Adrenal gland (tissue), 12 donors: Measurements from ENCODE around the gene TET2. TPM values are rescaled to one million over a fixed set of nuclear protein-coding genes. Genes with fewer than 3 reads are reported as not detected.

Source experiments
- DNase-seq, 7 donors: peaks; one replicate each; pipeline ENCODE4 v3.0.0-alpha.2; 2019 to 2020
- H3K27ac ChIP-seq, 5 donors: fragments of 200-600 bp; sonication (generic) in 4 of 5; 1 replicate in 3 of 5; 2 replicates in 2 of 5; pipeline versions ENCODE4 v1.5.1 to v1.8.0; 2016 to 2020; ENCODE audit warnings: mild to moderate bottlenecking in 1 of 5
- H3K27me3 ChIP-seq: fragments of 200-600 bp; 2 replicates; pipeline ENCODE4 v1.8.0; 2021
- H3K36me3 ChIP-seq, 2 donors: fragments of 200-600 bp; replicated peaks in 1 of 2; 1 replicate in 1 of 2; 2 replicates in 1 of 2; pipeline versions ENCODE4 v1.5.1 to v1.8.0; 2018 to 2022
- H3K4me1 ChIP-seq, 2 donors: fragments of 200-600 bp; replicated peaks in 1 of 2; 1 replicate in 1 of 2; 2 replicates in 1 of 2; pipeline versions ENCODE4 v1.5.1 to v1.8.0; 2018 to 2021
- H3K4me3 ChIP-seq, 4 donors: fragments of 200-600 bp; sonication (generic) in 3 of 4; one replicate each; pipeline ENCODE4 v1.5.1; 2016 to 2018
- H3K9me3 ChIP-seq, 3 donors: fragments of 200-600 bp; sonication (generic) in 1 of 3; replicated peaks in 1 of 3; 1 replicate in 2 of 3; 2 replicates in 1 of 3; pipeline versions ENCODE4 v1.5.1 to v1.8.0; 2016 to 2021
- CTCF ChIP-seq, 6 experiments: fragments of 450-650 bp in 4 of 6; fragments of 200-600 bp in 2 of 6; sonication (generic) in 1 of 6; IDR thresholded peaks; 1 replicate in 5 of 6; 2 replicates in 1 of 6; pipeline versions ENCODE4 v1.5.1 to v1.8.0; 2016 to 2021; ENCODE audit warnings: antibody characterized with exemption in 6 of 6, mild to moderate bottlenecking in 2 of 6, moderate library complexity in 1 of 6
- POLR2A ChIP-seq, 2 donors: fragments of 450-650 bp; IDR thresholded peaks; one replicate each; pipeline ENCODE4 v1.6.1; 2017; ENCODE audit warnings: antibody characterized with exemption in 2 of 2, mild to moderate bottlenecking in 2 of 2, moderate library complexity in 1 of 2
- WGBS, 4 donors: extraction: QIAGEN DNeasy Blood & Tissue Kit in 2 of 4; methylation state at CpG; one replicate each; pipeline versions ENCODE4 v1.1.5 to v1.1.7; 2013 to 2017; 5-methylcytosine and 5-hydroxymethylcytosine counted together
- intact Hi-C, 2 donors: fragments of 100-400 bp; cut with DNase I; formaldehyde crosslinking; loops; one replicate each; pipeline versions ENCODE4 v1.14.1 to v1.15.0; 2022 to 2023
- polyA plus RNA-seq, 3 donors: library from polyadenylated mRNA; stranded (reverse); fragments of 200-250 nt in 2 of 3; fragments of 350-450 nt in 1 of 3; fragmentation: Illumina TruSeq in 1 of 3; extraction: RNeasy Lipid Tissue Mini Kit (QIAGEN cat#74804) in 1 of 3; gene quantifications; one replicate each; pipeline ENCODE4 v1.2.3, GENCODE V29; 2013 to 2014
- total RNA-seq, 9 donors: library from RNA; depleted of rRNA in 4 of 9; stranded (reverse); fragments of >200 nt in 4 of 9; fragments of 120-200 nt in 1 of 9; fragmentation: NEBNext Ultra II Directional in 1 of 9; extraction: Animal tissue kit (Norgen Biotek cat#: 25700) in 1 of 9; gene quantifications; one replicate each; pipeline versions ENCODE4 v1.1.0 to v1.2.4, GENCODE V29; 2013 to 2023
- donor health status: healthy with polysubstance abuse.
- donor health status: Bipolar disorder and iron deficiency.
- donor health status: DM: yes; HTN: yes; CAD: no.
- donor health status: DM: no; HTN: no; CAD: no.
- donor health status: DM: no; HTN: no; CAD: no.
- donor health status: DM: yes; HTN: yes; CAD: no.

TET2 gene
- total and polyA plus RNA-seq, 12 donors: 3.7 to 26.1 (median 14.6) TPM

DNA sequence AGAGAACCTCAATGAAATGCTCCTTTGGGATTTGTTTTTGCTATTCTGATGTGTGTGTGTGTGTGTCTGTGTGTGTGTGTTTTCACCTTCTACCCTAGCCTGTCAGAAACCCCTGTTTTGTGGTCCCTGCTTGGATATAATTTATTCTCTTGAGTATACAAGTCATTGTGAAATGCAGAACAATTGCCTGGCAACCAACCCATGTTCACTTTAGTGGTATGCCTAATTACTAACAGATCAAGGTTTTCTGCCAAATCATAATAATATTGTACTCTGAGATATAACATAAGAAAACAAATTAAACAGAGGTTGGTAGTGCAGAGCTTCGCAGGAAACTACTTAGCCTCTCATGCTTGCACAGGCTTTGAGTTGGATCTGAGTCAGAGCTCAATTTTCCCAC, 7.0 kb upstream of the TET2 start:
- TF ChIP-seq POLR2A (IDR thresholded peaks at IDR 0.05) (no peak), CTCF (IDR thresholded peaks at IDR 0.05) (no peak)
- WGBS, 4 donors: 88 to 100% (median 95%) methylated on average over 1 of the region's 1 CpG
- Histone ChIP-seq H3K9me3 (no peaks in the 10 kb centered on the region), H3K27me3 (no peaks in the 10 kb centered on the region), H3K27ac (no peak overlapping the region), H3K36me3 (no peaks in the 10 kb centered on the region), H3K4me3 (no peak overlapping the region), H3K4me1 (no peaks in the 10 kb centered on the region)
- DNase-seq: no peak
- intact Hi-C loops: loop anchor here (5.0 to 10.0 kb wide), 2 partner anchors 115 to 333 kb away; partner anchors contain the start of gene PPA2 (in 2 of the 2)

- Histone ChIP-seq H3K4me3 (no peak overlapping the region), H3K27ac (no peak overlapping the region), H3K9me3 (no peaks in the 10 kb centered on the region), H3K27me3 (no peaks in the 10 kb centered on the region), H3K36me3 (no peaks in the 10 kb centered on the region), H3K4me1 (no peaks in the 10 kb centered on the region)
- no peak for TF ChIP-seq POLR2A (IDR thresholded peaks at IDR 0.05)
- TF ChIP-seq CTCF (IDR thresholded peaks at IDR 0.05): peak; percentile 46 to 74 (median 68)
- peak in 5 of 7 donors; percentile 25 to 47 (median 33) for DNase-seq
- WGBS, 4 donors: 24 to 35% (median 29%) methylated on average over 7 of the region's 7 CpGs
- intact Hi-C loops: loop anchor here in 1 of 2 donors (5.0 to 10.0 kb wide), 2 partner anchors 114 to 331 kb away; partner anchors contain the start of gene PPA2
Observed at GRCh38 chr4:105140684-105141490, 5.8 kb upstream of the TET2 start.

DNA sequence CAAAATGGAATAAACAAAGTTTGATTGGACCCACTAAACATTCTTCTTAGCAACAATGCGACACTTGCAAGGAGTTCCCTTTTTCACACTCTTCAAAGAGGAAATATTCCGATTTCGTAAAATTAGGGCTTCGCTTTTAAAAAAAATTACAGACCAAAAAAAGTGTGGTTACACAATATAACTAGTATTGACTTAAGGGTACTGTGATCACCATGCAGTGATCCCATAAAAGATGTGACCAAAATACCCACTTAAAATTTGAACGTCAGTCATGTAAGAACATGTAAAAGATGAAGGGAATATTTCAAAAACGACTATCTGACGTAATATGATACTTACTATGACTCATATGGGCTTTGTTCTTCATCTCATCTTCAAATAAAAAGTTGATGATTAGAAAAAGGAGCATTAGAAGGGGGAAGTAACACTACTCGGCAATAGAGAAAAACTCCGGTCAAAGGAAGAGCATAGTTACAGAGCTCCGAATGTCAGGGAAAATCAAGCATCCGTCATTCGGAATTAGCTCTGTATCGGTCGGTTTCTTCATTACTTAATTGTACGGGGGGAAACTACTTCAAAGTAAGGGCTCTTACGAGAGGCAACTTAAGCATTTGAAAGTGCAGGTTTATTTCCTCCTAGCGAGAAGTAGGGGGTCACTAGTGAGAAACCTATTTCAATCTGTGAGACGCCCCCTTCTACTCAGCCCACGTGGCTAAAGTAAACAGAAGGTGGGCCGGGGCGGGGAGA, 1.3 kb upstream of the TET2 start:
- no peak for DNase-seq
- Histone ChIP-seq H3K27ac (peak overlapping the region in 4 of 5 donors; percentile 46 to 89 (median 87)), H3K4me3 (peak overlapping the region in 2 of 4 donors; percentile 63 to 77), H3K9me3 (no peaks in the 10 kb centered on the region), H3K36me3 (no peaks in the 10 kb centered on the region), H3K27me3 (no peaks in the 10 kb centered on the region), H3K4me1 (peaks cover 9 to 23% of the 10 kb centered on the region in 2 donors)
- TF ChIP-seq POLR2A (IDR thresholded peaks at IDR 0.05): peak; percentile 27 to 38
- no peak for TF ChIP-seq CTCF (IDR thresholded peaks at IDR 0.05)
- WGBS, 4 donors: 24 to 27% (median 25%) methylated on average over 21 of the region's 21 CpGs
- intact Hi-C loops: loop anchor here in 1 of 2 donors (10.0 kb wide), 1 partner anchor 109 kb away; no protein-coding TSS in a partner anchor

DNA sequence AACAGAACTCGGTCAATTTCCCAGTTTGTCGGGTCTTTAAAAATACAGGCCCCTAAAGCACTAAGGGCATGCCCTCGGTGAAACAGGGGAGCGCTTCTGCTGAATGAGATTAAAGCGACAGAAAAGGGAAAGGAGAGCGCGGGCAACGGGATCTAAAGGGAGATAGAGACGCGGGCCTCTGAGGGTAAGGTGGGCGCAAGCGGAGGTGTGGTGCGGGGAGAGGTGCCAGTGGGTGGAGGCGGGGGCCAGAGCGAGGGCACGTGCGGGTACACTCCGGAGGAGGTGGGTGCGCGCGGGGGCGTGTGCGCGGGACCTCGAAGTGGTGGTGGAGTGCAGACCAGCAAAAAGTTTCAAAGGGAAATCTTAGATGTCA, 787 bp upstream of the TET2 start:
- Histone ChIP-seq H3K27ac (peak overlapping the region in 4 of 5 donors; percentile 46 to 89 (median 87)), H3K9me3 (no peaks in the 10 kb centered on the region), H3K4me1 (peaks cover 11 to 27% of the 10 kb centered on the region in 2 donors), H3K36me3 (no peaks in the 10 kb centered on the region), H3K27me3 (no peaks in the 10 kb centered on the region), H3K4me3 (peak overlapping the region in 2 of 4 donors; percentile 63 to 77)
- peak in 5 of 7 donors; percentile 14 to 51 (median 38) for DNase-seq
- 1% methylated on average over 22 to 25 of the region's 25 CpGs for WGBS, 4 donors
- TF ChIP-seq CTCF (IDR thresholded peaks at IDR 0.05): no peak
- TF ChIP-seq POLR2A (IDR thresholded peaks at IDR 0.05): no peak
- intact Hi-C loops: loop anchor here in 1 of 2 donors (10.0 kb wide), 1 partner anchor 109 kb away; no protein-coding TSS in a partner anchor
